Gastroesophageal sphincter (tissue), 3 donors: ENCODE results near the gene CLDN18.

ENCODE experiments used
- POLR2A ChIP-seq, 2 donors: fragments of 450-650 bp; IDR thresholded peaks; one replicate each; pipeline ENCODE4 v1.6.1; 2017; ENCODE audit warnings: antibody characterized with exemption in 2 of 2, mild to moderate bottlenecking in 2 of 2, moderate library complexity in 1 of 2
- TF ChIP-seq, protein P1 (sequence below), 4 experiments: fragments of 200-600 bp in 2 of 4; fragments of 450-650 bp in 2 of 4; sonication (generic) in 1 of 4; IDR thresholded peaks; one replicate each; pipeline ENCODE4 v1.5.1; 2017 to 2019; ENCODE audit warnings: antibody characterized with exemption in 4 of 4, mild to moderate bottlenecking in 2 of 4, moderate library complexity in 2 of 4

DNA sequence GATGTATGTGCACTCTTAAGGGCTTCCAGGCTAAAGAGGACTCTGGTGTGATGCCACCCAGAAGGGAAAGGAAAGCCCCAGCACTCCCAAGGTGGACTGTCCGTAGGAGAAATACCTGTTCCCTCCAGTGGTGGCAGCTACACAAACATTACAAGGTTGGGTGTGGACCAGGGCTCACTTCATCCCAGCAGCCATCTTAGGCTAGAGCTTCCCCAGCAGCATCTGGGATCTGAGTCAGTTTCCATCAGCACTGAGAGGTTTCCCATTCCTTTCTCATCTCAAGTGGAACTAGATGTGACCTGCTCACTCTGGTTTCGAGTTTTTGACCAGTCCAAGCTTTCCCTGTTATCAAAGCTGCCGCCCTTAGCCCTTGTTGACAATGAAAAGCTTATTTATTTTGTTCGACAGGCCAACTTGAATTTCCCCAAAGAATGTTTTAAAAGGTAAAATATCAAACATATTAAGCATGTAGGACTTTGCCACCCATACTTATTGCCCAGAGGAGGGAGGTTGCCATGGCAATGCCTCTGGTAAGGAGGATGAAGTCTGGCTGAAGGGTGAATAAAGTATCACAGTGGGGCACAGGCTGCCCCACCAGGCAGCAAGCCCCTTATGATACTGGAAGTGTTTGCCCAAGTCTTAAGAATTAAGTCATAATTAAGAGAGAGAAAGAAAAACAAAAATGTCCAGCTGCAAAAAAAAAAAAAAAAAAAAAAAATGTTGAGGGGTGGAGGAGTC, 28.9 kb downstream of the CLDN18 start:
- TF ChIP-seq, protein P1, sequence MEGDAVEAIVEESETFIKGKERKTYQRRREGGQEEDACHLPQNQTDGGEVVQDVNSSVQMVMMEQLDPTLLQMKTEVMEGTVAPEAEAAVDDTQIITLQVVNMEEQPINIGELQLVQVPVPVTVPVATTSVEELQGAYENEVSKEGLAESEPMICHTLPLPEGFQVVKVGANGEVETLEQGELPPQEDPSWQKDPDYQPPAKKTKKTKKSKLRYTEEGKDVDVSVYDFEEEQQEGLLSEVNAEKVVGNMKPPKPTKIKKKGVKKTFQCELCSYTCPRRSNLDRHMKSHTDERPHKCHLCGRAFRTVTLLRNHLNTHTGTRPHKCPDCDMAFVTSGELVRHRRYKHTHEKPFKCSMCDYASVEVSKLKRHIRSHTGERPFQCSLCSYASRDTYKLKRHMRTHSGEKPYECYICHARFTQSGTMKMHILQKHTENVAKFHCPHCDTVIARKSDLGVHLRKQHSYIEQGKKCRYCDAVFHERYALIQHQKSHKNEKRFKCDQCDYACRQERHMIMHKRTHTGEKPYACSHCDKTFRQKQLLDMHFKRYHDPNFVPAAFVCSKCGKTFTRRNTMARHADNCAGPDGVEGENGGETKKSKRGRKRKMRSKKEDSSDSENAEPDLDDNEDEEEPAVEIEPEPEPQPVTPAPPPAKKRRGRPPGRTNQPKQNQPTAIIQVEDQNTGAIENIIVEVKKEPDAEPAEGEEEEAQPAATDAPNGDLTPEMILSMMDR (IDR thresholded peaks at IDR 0.05) = no peak
- TF ChIP-seq POLR2A (IDR thresholded peaks at IDR 0.05) = no peak
